NK-92 treated with Interleukin-12 subunit alpha and Interleukin-12 subunit beta, amount 100 ng/mL, for 24 hours (cell line): Measurements from ENCODE around the gene SCNM1.
A peak's percentile ranks its signal among the peaks of the same experiment; 100 is the strongest.
"Not testable (repeated sequence)": the region's sequence is repeated elsewhere in the genome, so short reads cannot be mapped to it uniquely, and the experiment has no call there.

Source experiments
- DNase-seq: peaks from one replicate; lab custom pipeline; 2025; lab: John Stamatoyannopoulos, UW

SCNM1 gene

DNA sequence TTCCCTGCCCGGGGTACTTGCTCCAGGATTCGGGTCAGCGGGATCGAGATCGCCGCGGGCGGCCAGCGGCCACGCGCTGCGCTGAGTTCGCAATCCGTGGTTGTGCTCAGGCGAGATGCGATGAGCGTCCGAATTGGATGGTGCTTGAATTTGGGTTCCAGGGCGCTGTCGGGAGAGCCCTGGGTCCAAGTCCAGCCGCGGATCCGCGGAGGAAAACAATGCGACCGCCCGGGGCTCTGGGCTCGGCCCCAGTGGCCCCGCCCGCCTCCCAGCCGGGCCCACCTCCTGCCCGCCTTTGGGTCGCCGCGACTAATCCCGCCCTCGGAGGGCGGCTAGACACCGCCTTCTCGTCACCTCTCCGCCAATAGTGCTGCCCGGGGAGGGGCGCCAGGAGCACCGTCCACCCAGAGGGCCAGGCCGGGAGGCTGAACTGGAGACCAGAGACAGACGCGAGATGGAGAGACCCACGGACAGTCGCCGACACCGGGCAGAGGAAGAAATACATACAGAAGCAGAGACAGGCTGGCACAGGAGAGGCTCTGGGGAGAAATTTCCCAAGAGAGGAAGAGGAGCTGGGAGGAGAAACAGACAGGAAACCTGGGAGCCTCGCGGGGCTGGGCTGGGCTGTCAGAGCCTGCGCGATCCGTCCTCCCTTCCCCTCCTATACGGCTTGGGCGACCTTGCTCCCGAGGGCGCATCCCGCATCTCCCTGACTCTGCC lies 19.4 kb upstream of the SCNM1 start, which contains the start of gene SEMA6C:
Gene SEMA6C (minus strand): TSS at position 220 of the 720 bp plus-strand sequence. CDS start 4,010 bp downstream, outside the sequence.
- peak; percentile 34 for DNase-seq

DNA sequence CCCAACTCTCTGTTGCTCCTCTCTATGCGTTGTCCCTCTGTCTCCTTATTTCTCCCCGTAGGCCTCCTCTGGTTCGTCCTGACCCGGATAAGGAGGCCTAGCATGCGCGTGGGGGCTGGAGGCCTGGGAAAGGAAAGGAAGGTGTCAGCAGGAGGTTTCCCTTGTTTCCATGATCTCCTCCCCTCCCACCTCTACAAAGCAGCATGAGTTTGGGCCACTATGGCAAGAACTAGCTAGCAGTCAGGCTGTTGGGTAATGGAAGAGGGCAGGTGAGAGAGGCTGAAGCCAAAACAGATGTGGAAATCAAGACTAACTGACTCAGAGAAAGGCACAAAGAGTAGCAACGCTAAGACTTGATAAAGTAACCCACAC lies 18.8 kb upstream of the SCNM1 start:
- DNase-seq, result no peak

DNA sequence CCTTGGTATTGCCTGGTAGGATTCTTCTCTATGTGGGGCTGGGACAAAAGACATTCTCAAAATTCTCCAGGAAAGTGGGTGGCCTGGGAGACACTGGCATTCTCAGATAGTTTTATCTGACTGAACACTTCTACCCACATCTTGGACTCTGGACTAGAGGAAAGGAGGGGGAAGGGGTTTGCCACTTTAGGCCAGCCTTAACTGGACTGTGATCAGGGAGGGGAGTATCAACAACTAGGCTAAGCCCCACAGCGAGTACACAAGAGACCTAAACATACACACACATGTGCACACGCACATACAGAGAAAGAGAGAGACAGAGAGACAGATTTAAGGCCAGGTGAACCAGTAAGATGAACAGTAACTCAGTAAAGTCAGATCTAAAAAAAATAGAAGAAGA lies 18.3 kb upstream of the SCNM1 start:
- no peak for DNase-seq

DNA sequence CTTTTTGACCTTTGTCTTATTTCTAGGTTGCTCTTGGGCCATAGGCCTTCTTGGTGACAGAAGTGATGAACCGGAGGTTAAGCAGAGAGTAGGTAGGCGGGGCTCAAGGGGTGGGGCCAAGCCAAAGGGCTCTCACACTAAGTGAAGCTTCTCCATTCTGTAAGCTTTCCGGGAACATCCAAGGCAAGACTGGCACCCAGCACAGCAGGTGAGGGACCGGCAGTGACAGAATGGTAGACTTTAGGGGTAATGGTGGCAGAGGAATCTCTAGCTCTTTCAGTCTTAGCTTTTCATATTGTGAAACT lies 9.5 kb upstream of the SCNM1 start, which contains the start of gene TNFAIP8L2:
Gene TNFAIP8L2 (plus strand): TSS at position 135 of the 305 bp plus-strand sequence. CDS start 2,049 bp downstream, outside the sequence.
- no peak for DNase-seq

DNA sequence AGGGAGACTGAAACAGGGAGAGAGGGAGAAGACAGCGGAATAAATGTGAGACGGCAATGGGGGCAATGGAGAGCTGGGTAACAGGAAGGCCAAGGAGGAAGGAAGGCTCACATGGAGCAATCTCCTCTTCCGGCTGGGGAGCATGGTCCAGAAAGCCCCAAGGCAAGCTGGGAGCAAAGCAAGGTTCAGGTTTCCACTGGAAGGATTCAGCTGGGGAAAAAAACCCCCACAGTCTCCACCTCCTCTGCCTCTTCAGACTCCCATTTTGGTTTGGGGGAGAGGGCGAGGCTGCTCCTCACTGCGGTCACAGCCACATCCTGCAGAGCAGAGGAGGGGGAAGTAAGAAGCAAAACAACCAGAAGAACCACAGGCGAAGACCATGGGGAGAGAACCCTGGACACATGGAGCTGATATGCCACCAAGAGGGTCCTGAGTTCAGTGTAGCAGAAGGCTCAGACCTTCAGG lies 8.8 kb upstream of the SCNM1 start:
- no peak for DNase-seq

DNA sequence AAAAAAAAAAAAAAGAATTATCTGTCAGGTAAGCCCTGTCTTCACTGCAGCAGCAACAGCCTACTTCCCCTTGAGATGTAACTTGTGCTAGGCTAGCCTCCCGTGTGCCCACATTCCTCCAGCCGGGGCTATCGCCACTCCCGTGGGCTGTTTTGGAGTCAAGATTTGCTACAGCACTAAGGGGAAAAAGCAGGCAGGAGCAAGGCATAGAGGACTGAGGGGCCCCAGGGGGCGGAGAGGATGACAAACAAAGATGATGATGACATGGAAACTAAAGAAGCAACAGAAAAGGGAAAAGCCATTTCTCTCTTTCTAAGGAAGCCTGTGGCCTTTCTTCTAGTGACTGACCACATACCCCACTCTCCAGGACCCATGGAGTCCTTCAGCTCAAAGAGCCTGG lies 7.6 kb upstream of the SCNM1 start:
- no peak for DNase-seq

DNA sequence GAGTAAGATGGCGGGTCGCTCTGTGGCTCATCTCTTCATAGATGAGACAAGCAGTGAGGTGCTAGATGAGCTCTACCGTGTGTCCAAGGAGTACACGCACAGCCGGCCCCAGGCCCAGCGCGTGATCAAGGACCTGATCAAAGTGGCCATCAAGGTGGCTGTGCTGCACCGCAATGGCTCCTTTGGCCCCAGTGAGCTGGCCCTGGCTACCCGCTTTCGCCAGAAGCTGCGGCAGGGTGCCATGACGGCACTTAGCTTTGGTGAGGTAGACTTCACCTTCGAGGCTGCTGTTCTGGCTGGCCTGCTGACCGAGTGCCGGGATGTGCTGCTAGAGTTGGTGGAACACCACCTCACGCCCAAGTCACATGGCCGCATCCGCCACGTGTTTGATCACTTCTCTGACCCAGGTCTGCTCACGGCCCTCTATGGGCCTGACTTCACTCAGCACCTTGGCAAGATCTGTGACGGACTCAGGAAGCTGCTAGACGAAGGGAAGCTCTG lies 7.1 kb upstream of the SCNM1 start:
- no peak for DNase-seq

DNA sequence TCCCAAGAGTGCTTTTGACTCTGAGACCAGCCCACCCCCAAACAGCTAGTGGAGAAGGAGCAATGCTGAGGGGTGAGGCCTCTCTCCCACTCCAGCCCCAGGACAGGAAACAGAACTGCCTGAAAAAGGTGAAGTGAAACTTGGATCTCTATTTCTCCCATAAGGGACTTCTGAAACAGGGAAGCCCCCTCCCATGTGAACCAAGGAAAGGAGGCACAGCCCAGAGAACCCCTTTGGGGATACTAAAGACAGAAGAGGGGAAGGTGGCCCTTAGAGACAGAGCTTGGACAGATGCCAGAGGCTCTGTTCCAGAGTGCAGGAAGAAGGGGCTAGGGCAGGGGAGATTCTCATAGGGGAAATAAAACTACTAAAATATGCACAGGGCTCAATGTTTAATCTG lies 6.6 kb upstream of the SCNM1 start:
- DNase-seq, result no peak

DNA sequence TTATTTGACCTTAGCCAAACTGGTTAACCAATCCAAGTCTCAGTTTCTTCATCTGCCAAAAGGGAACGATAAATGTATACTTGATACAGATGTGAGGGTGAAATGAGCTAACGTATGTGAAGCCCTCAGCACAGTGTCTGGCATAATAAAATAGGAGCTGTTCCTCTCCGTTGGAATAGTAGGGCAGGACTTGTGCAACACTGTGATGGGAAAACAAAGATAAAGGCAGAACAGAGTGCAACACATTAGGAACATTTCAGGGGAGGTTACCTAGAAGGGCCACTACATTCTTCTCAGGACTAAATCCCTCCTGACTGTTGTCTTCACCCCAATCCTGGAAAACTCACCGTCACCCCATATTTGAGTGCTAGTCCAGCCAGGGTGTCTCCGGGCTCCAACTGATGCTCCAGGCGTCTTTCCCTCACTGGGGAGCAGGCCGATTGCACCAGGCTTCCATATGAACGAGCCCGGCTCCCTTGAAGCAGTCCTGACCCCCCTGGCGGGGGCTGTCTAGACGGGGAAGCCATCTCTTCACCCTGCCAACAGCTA lies 1.1 kb upstream of the SCNM1 start:
- no peak for DNase-seq

DNA sequence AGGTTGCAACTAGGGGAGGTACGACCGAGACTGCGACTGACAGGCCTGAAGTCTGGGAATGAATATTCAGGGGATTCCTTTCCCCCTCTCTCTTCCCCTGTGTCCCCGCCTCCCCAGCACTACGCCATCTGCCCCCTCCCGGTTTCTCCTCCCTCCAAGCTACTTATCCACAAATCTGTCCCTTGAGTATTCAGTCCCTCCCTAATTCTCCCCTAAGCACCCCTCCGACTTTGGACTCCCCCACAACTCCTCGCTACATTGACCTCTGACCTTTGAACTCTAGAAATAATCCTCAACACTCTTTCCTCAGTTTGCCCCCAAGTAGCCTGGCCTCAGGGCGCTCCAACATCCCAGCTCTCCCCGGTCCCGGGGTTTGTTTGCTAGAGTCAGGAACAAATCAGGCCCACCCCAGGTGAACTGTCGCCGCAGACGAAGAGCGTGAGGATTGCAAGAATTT lies 635 bp upstream of the SCNM1 start:
- DNase-seq, result no peak

DNA sequence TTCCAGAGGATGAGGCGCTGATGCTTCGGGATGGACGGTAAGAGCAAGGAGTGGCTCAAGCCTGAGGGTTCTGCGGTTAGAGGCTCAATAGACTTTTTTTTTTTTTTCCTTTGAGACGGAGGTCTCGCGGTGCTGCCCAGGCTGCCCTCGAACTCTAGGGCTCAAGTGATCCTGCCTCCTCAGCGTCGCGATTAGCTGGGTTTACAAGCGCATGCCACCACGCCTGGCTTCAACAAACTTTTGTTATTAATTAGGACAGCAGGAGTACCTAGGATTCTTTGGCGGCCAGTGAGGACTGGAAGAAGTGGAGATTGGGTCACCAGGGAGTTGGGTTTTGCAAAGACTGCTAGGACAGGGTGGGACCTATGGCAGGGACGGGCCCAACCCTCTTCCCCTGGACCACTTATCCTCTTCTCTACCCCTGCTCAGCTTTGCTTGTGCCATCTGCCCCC lies 587 bp downstream of the SCNM1 start:
- DNase-seq, result no peak

DNA sequence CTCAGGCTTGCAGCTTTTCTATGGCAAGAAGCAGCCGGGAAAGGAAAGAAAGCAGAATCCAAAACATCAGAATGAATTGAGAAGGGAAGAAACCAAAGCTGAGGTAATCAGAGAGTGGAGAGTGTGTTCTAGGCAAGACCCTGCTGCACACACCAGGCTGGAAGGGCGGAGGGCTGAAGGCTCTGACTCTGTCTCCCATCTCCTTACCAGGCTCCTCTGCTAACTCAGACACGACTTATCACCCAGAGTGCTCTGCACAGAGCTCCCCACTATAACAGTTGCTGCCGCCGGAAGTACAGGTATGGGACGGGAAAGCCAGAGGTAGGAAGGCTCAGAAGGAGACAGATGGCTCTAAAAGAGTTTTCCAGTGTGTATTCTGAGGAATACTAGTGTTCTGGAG lies 1.2 kb downstream of the SCNM1 start:
- no peak for DNase-seq

DNA sequence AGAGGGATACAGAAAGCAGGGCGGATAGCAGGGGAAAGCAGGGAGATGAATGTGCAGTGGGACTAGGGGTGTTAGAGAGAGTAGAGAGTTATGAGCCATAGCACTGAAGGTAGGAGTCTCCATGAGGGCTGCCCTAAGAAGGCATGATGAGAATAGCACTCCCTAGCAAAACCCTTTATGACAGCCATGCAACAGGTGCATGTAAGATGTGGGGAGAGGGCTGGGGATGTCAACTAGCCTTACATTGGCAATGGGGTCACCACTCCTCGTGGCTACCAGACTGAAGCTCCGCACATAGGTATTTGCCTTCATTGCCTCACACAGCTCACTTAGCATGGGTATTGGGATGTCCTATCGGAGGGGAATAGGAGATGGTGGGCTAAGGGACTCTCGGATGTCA lies 5.2 kb downstream of the SCNM1 start:
- no peak for DNase-seq

DNA sequence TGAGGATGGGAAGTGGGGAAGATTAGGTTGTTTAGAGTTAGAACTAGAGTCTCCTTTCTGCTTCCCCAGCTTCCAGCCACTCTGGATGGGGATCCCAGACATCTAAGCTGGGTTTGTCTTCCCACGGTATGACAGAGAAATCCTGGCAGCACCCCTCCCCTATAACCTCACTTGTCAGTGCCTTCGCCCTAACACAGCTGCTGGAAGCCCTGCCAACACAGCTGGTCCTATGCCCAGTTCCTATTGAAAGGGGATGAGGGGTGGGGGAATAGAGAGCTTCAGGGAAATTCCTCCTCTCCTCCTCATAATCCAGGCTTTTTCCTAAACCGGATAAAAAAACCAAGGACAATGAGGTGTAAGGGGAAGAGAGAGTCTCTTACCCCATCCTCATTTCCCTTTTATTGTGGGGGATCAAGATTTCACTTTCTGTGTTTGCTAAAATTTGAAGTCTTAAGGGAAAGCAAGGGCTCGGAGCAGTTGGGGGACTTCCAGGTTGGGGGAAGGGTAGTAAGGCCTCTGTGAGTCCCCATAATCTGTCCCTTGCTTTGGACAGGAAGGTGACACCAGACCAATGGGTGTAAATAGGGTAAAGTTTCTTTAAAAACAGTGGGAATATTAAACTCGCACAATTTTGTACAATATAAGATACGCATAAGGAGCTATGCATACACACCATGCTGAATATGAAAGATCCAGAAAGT lies 9.2 kb downstream of the SCNM1 start:
- no peak for DNase-seq

DNA sequence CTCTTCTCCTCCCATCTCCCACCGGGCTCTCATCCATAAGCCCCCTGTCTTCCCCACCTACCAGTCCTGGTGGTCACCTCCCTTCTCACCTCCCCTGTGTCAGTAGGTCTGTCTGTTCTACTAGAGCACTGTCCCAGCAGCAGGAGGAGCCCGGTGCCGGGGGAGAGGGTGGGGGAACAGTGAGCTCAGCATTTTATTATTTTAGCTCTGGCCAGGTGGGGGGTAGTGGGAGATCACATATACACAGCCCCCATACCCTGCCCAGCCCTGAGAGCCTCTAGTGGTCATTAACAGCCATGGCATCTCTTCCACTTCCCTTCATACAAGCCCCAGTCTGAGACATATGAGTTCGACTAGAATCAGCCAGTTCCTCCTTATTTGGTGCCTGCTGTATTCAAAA lies 9.9 kb downstream of the SCNM1 start, which contains the start of gene TMOD4:
Gene TMOD4 (minus strand): TSS at position 119 of the 400 bp plus-strand sequence. CDS start 1,106 bp downstream, outside the sequence.
- no peak for DNase-seq

DNA sequence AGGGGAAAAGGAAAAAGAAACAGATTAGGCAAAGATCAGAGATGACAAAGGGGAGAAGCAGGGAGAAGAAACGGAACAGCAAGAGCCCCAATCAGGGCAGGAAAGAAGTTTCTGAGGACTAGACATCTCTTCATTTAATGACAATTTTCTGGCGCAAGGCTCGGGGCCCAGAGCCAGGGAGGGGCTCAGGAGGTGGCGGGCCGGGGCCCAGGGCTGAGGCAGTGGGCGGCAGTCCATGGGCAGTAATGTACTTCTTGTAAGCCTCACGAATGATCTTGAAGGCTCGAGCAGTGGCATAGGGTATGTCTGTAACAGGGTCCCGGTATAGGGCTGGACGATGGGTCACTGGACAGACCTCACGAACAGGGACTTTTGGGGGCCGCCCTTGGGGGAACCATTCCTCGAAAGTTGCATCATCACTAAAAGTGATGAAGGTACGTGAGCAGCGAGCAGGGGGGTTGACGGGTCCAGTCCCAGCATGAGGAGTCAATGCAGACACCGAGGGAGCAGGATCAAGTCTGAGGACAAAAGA lies 10.6 kb downstream of the SCNM1 start:
- no peak for DNase-seq

DNA sequence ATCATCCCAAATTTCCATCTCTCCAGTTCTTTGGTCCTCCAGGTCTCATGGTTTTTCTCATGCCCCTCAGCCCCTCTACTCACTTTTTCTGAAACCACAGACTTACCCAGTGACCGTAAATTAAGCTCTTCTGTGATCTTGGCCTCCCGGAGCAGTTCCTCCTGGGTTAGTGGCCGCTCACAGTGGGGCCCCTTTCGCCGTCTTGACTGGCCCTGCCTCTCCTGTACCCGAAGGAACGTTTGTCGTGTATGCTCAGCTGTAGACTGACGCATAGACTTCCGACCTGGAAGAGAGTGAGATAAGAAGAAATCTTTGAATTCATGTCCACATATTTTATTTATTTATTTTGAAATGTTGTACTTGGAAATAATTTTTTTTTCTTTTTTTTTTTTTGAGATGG lies 18.3 kb downstream of the SCNM1 start:
- DNase-seq, result no peak

DNA sequence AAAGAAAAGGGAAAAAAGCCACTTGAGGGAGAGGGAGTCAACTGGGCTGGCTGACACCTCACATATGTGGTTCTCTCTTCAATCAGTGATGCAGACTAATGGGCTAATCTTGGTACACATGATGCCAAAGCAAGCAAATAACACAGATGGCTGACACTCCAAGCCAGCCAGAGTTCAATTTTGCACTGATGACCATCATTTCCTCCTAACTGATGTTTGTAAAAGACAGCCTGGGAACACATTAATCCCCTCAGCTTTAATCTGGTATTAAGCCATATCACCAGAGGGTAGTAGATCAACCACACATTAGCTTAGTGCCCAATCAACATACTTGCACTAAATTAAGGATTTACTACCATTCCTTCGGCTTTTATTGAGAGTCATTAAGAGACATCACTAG lies 21.3 kb downstream of the SCNM1 start:
- DNase-seq, result no peak

DNA sequence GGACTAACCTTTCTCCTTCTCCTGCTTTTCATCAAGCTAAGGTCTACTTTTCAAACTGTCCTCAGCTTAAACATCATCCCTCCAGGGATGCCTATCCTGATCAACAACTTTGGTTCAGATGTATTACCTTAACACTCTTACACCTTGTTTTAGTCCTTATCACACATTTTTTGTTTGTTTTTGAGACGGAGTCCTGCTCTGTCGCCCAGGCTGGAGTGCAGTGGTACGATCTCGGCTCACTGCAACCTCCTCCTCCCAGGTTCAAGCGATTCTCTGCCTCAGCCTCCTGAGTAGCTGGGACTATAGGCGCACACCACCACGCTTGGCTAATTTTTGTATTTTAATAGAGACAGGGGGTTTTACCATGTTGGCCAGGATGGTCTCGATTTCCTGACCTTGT lies 22.7 kb downstream of the SCNM1 start:
- DNase-seq, result not testable (repeated sequence)

DNA sequence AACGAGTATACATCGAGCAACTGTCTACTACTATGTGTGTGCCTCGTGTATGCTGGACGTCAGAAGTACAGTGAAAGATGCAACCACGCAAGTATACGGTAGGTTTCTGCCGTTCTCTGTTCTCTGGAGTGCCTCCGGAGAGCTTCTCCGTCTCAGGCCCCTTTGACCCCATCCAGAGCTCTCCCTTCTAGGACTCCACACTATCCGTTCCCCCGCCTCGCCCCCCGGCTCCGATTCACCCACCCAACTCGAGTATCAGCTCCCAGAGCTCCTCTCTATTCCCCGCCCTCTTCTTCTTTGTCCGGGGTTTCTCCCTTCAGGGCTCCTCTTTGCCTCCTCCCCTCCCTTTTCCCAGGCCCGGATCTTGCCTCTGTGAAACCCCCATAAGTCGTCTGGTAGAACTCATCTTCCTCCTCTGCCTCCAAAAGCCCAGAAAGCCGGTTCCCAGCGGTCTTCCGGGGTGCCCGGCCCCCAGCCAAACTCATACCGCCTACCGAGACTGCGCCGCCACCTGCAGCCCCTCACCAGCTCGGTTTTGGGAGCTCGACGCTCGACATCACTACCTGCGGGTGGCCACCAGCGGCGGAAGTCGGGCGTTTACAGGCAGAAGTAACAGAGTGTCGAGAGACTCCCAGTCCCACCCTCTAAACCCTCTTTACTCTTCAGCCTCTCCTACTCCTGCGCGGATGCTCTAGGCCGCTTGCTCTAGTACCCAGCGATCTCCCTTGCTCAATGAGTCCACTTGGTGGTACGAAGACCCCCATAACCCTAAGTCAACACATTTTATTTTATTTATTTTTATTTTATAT lies 23.9 kb downstream of the SCNM1 start, which contains the start of gene VPS72:
Gene VPS72 (minus strand): TSS at position 561 of the 809 bp plus-strand sequence. CDS start 76 bp downstream, at position 485.
- DNase-seq, result peak; percentile 75

DNA sequence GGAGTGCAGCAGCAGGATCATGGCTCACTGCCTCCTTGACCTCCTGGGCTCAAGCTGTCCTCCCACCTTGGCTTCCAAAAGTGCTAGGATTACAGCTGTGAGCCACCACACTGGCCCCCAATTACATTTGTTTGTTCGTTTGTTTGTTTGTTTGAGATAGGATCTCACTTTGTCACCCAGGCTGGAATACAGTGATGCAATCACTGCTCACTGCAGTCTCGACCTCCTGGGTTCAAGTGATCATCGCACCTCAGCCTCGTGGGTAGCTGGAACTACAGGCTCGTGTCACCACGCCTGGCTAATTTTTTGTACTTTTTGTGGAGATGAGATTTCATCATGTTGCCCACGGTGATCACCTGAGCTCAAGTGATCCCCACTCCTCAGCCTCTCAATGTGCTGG lies 26.1 kb downstream of the SCNM1 start:
- no peak for DNase-seq

DNA sequence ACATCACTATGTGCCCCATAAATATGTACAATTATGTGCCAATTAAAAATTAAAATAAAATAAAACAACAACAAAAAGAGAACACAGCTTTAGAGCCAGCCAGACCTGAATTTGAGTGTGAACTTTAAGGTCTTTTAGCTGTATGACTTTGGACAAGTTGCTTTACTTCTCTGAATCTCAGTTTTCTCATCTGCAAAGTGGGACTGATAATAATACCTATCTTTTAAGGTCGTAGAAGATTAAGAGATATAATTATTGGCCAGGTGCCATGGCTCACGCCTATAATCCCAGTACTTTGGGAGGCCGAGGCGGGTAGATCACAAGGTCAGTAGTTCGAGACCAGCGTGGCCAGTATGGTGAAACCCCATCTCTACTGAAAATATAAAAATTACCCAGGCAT lies 27.4 kb downstream of the SCNM1 start:
- no peak for DNase-seq
